Body of pancreas (tissue), 4 donors: ENCODE results near the gene PHOSPHO1. TPM values are rescaled to one million over a fixed set of nuclear protein-coding genes. Genes with fewer than 3 reads are reported as not detected.
"Not testable (repeated sequence)": the region's sequence is repeated elsewhere in the genome, so short reads cannot be mapped to it uniquely, and the experiment has no call there.

Experiments
- ATAC-seq: fragments of 150-250 bp; one replicate; pipeline ENCODE4 v1.9.1; 2016
- DNase-seq, 4 donors: peaks; one replicate each; pipeline ENCODE4 v3.0.0-alpha.2; 2019
- H3K27ac ChIP-seq, 4 donors: fragments of 200-600 bp; sonication (generic); 1 replicate in 3 of 4; 2 replicates in 1 of 4; pipeline versions ENCODE4 v1.5.1 to v1.6.1; 2016 to 2019; ENCODE audit warnings: mild to moderate bottlenecking in 1 of 4, mixed read lengths in 1 of 4, moderate library complexity in 1 of 4
- H3K27me3 ChIP-seq, 2 donors: fragments of 200-600 bp; sonication (generic); one replicate each; pipeline ENCODE4 v1.6.0; 2016; ENCODE audit warnings: mild to moderate bottlenecking in 1 of 2
- H3K36me3 ChIP-seq, 2 donors: fragments of 200-600 bp; sonication (generic); replicated peaks in 1 of 2; 2 replicates each; pipeline ENCODE4 v1.5.1; 2016; ENCODE audit warnings: low read depth in 2 of 2; ENCODE audit not compliant: insufficient read depth in 1 of 2
- H3K4me1 ChIP-seq: fragments of 200-600 bp; sonication (generic); one replicate; pipeline ENCODE4 v1.6.0; 2016
- H3K4me3 ChIP-seq, 2 donors: fragments of 200-600 bp; sonication (generic); 1 replicate in 1 of 2; 2 replicates in 1 of 2; pipeline ENCODE4 v1.5.1; 2016 to 2019
- H3K9me3 ChIP-seq, 3 donors: fragments of 200-600 bp; sonication (generic); 1 replicate in 2 of 3; 2 replicates in 1 of 3; pipeline ENCODE4 v1.5.1; 2016
- CTCF ChIP-seq, 7 experiments: fragments of 450-650 bp in 4 of 7; fragments of 200-600 bp in 3 of 7; sonication (generic) in 3 of 7; IDR thresholded peaks; one replicate each; pipeline ENCODE4 v1.5.1; 2016 to 2019; ENCODE audit warnings: antibody characterized with exemption in 7 of 7
- POLR2A ChIP-seq, 3 donors: fragments of 450-650 bp; IDR thresholded peaks; one replicate each; pipeline ENCODE4 v1.6.1; 2016; ENCODE audit warnings: antibody characterized with exemption in 3 of 3, mild to moderate bottlenecking in 2 of 3
- WGBS, 2 donors: methylation state at CpG; one replicate each; pipeline ENCODE4 v1.1.5; 2017; 5-methylcytosine and 5-hydroxymethylcytosine counted together
- intact Hi-C: fragments of 100-400 bp; cut with DNase I; formaldehyde crosslinking; loops from one replicate; pipeline ENCODE4 v1.15.1; 2023
- total RNA-seq, 2 donors: library from RNA; depleted of rRNA; stranded (reverse); fragments of >200 nt; gene quantifications; one replicate each; pipeline ENCODE4 v1.1.0, GENCODE V29; 2016

Gene PHOSPHO1
- total RNA-seq, 2 donors from 2014 or later, result 13.5 TPM; not detected in 1

DNA sequence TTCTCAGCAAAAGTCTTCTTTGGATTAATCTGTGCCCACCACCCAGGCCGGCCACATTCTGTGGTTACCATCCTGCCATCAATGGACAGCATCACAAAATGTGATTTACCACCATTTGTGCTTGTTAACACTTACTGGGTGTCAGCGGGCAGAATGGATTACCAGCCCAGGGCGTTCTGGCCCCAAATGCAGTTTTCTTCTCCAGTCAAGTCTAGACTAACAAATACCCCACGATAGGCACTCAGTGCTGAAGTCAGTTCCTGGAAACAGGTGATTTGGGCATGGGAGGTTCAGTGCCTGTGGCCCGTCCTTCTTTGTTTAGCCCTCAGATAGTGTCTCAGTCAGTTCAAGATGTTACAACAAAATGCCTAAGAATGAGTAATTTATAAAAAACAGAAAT lies 38.8 kb upstream of the PHOSPHO1 start:
- no peak overlapping the region for H3K27ac ChIP-seq
- H3K36me3 ChIP-seq, result no peaks in the 10 kb centered on the region
- TF ChIP-seq POLR2A (IDR thresholded peaks at IDR 0.05) (no peak), CTCF (IDR thresholded peaks at IDR 0.05) (no peak)
- no peaks in the 10 kb centered on the region for H3K4me1 ChIP-seq
- ATAC-seq (no peak), DNase-seq (no peak)
- intact Hi-C loops, result no loop called here
- 70 to 75% methylated on average over 5 of the region's 5 CpGs for WGBS, 2 donors
- no peak overlapping the region for H3K4me3 ChIP-seq
- no peaks in the 10 kb centered on the region for H3K9me3 ChIP-seq
- no peaks in the 10 kb centered on the region for H3K27me3 ChIP-seq

GRCh38 chr17:49267912-49268311 lies 37.3 kb upstream of the PHOSPHO1 start:
- TF ChIP-seq CTCF (IDR thresholded peaks at IDR 0.05), result no peak
- no peak for TF ChIP-seq POLR2A (IDR thresholded peaks at IDR 0.05)
- H3K27me3 ChIP-seq, result no peaks in the 10 kb centered on the region
- no peak overlapping the region for H3K4me3 ChIP-seq
- DNase-seq, result no peak
- WGBS, 2 donors, result 70 to 73% methylated on average over 2 to 3 of the region's 3 CpGs
- ATAC-seq, result no peak
- H3K36me3 ChIP-seq, result no peaks in the 10 kb centered on the region
- no peak overlapping the region for H3K27ac ChIP-seq
- intact Hi-C loops, result no loop called here
- H3K9me3 ChIP-seq, result no peaks in the 10 kb centered on the region
- H3K4me1 ChIP-seq, result no peaks in the 10 kb centered on the region

DNA sequence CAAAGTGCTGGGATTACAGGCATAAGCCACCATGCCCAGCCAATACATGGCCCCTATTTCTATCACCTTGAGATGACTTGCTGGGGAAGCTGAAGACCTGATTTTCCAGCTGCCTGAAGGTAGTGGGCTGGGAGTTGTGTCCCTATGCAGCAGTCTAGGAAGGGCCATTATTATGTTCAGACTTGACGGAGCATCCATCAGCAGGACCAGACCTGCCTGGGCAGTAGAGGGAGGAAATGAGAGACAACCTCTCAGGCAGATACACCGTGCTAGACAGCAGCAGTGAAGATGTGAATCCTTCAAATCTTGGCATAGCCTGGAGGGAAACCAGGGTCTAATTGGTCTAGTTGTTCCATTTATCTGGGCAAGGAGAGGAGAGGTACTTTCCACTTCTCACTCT lies 35.6 kb upstream of the PHOSPHO1 start:
- ATAC-seq (no peak), DNase-seq (no peak)
- H3K27me3 ChIP-seq, result no peaks in the 10 kb centered on the region
- no peak overlapping the region for H3K27ac ChIP-seq
- H3K9me3 ChIP-seq, result no peaks in the 10 kb centered on the region
- H3K4me1 ChIP-seq, result no peaks in the 10 kb centered on the region
- WGBS, 2 donors, result 86 to 97% methylated on average over 2 of the region's 2 CpGs
- TF ChIP-seq CTCF (IDR thresholded peaks at IDR 0.05) (no peak), POLR2A (IDR thresholded peaks at IDR 0.05) (no peak)
- no peak overlapping the region for H3K4me3 ChIP-seq
- intact Hi-C loops, result no loop called here
- no peaks in the 10 kb centered on the region for H3K36me3 ChIP-seq

DNA sequence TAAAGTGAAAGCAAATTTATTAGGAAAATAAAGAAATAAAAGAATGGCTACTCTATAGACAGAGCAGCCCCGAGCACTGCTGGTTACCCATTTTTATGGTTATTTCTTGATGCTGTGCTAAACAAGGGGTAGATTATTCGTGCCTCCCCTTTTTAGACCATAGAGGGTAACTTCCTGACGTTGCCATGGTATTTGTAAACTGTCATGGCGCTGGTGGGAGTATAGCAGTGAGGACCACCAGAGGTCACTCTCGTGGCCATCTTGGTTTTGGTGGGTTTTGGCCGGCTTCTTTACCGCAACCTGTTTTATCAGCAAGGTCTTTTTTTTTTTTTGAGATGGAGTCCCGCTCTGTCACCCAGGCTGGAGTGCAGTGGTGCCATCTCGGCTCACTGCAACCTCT lies 31.0 kb upstream of the PHOSPHO1 start:
- DNase-seq, H3K36me3 ChIP-seq, H3K9me3 ChIP-seq, H3K27me3 ChIP-seq, intact Hi-C loops, H3K27ac ChIP-seq, ATAC-seq, H3K4me3 ChIP-seq: not testable (repeated sequence)
- WGBS, 2 donors, result 88 to 90% methylated on average over 9 of the region's 9 CpGs
- peaks cover 12% of the 10 kb centered on the region for H3K4me1 ChIP-seq

DNA sequence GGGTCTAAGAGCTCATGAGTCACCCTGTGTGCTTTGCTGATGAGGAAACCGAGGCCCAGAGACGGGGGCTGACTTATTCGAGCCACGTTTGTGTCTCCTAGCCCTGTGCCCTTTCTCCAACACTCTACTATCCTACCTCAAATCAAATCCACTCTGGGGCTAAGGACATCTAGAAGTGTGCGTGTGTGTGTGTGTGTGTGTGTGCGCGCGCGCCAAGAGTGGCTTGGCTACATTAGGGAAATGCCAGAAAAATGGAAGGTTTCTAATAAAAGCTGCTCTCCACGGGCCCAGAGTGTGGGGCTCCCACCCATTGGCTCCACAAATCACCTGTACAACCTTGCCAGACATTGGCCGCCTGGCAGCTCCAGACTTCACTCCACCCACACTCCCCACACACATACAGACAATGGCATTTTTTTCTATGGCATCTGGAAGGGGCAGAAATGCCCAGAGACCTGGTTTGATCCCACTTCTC lies 30.3 kb upstream of the PHOSPHO1 start:
- DNase-seq (peak in 2 of 4 donors; percentile 17 to 62), ATAC-seq (no peak)
- WGBS, 2 donors, result 53 to 77% methylated on average over 7 to 11 of the region's 11 CpGs

More for the DNA sequence above, 30.3 kb upstream of the PHOSPHO1 start:
- TF ChIP-seq POLR2A (IDR thresholded peaks at IDR 0.05) (no peak), CTCF (IDR thresholded peaks at IDR 0.05) (no peak)
- peaks cover 12% of the 10 kb centered on the region for H3K4me1 ChIP-seq
- no peaks in the 10 kb centered on the region for H3K36me3 ChIP-seq
- H3K4me3 ChIP-seq, result no peak overlapping the region
- no peaks in the 10 kb centered on the region for H3K27me3 ChIP-seq
- H3K9me3 ChIP-seq, result no peaks in the 10 kb centered on the region
- intact Hi-C loops, result no loop called here
- H3K27ac ChIP-seq, result peak overlapping the region in 2 of 4 donors; percentile 45 to 53
